GM13976 (cell line): ENCODE results near the gene F3.

Experiments used
- DNase-seq: peaks from one replicate; pipeline ENCODE4 v3.0.0; 2012; ENCODE audit warnings: low spot score
- CTCF ChIP-seq: IDR thresholded peaks from 2 replicates; pipeline ENCODE4 v1.5.1; 2012; ENCODE audit warnings: borderline replicate concordance, mild to moderate bottlenecking; ENCODE audit not compliant: insufficient read depth; ENCODE audit errors: extremely low read depth, missing control alignments, control extremely low read depth
- in situ Hi-C: fragments of 300-500 bp; cut with MboI; formaldehyde crosslinking; loops from one replicate; pipeline ENCODE4 v1.12.0; 2022; ENCODE audit warnings: low sequenced_read_pairs, mixed read lengths, inconsistent platforms; ENCODE audit not compliant: unreplicated experiment

F3 gene

GRCh38 chr1:94543001-94543400 is 1.4 kb upstream of the F3 start:
- in situ Hi-C loops, result no loop called here
- TF ChIP-seq CTCF, result no peak
- no peak for DNase-seq

GRCh38 chr1:94542088-94542870 is 720 bp upstream of the F3 start:
- TF ChIP-seq CTCF, result no peak
- in situ Hi-C loops, result no loop called here
- DNase-seq, result peak; percentile 27

- TF ChIP-seq CTCF, result no peak
- in situ Hi-C loops, result no loop called here
- no peak for DNase-seq
Observed at GRCh38 chr1:94540440-94541245, 916 bp downstream of the F3 start.

GRCh38 chr1:94539496-94539895 is 2.1 kb downstream of the F3 start:
- no peak for DNase-seq
- no peak for TF ChIP-seq CTCF
- in situ Hi-C loops, result no loop called here

GRCh38 chr1:94538243-94538827 is 3.2 kb downstream of the F3 start:
- no peak for DNase-seq
- in situ Hi-C loops, result no loop called here
- no peak for TF ChIP-seq CTCF

GRCh38 chr1:94537254-94537653 is 4.3 kb downstream of the F3 start:
- no peak for DNase-seq
- in situ Hi-C loops, result no loop called here
- no peak for TF ChIP-seq CTCF
